ENCODE data around the gene NR2C2AP.

- TF ChIP-seq CTCF (conservative IDR thresholded peaks at IDR 0.05) (no peak), EZH2 (IDR thresholded peaks at IDR 0.05; ENCODE audit: low read depth) (no peak)
Measured at GRCh38 chr19:19204181-19204580, 967 bp upstream of the NR2C2AP start.

Measured in PC-9 (cell line).